Amniotic epithelial cell (primary cell): ENCODE measurements around the gene RBPMS2.
"Not testable (repeated sequence)": the region's sequence is repeated elsewhere in the genome, so short reads cannot be mapped to it uniquely, and the experiment has no call there.

ENCODE experiments used
- DNase-seq: peaks from one replicate; pipeline ENCODE4 v3.0.0-alpha.2; 2010; ENCODE audit warnings: low read depth

The RBPMS2 gene

GRCh38 chr15:64775551-64776401 is at the start of gene RBPMS2:
RBPMS2 (minus strand) TSS chr15:64775589; CDS start chr15:64775319, 270 bp downstream.
- DNase-seq: peak; percentile 29

- no peak for DNase-seq
Observed at GRCh38 chr15:64824929-64825430, 49.6 kb upstream of the RBPMS2 start.

- DNase-seq: no peak
Observed at GRCh38 chr15:64816452-64816851, 41.1 kb upstream of the RBPMS2 start.

GRCh38 chr15:64814965-64815364 is 39.6 kb upstream of the RBPMS2 start:
- DNase-seq: not testable (repeated sequence)

GRCh38 chr15:64814283-64814682 is 38.9 kb upstream of the RBPMS2 start:
- DNase-seq: not testable (repeated sequence)

- peak; percentile 79 for DNase-seq
Observed at GRCh38 chr15:64813075-64813474, 37.7 kb upstream of the RBPMS2 start.

- DNase-seq: no peak
Observed at GRCh38 chr15:64810497-64811326, 35.3 kb upstream of the RBPMS2 start.

GRCh38 chr15:64809649-64810496 is 34.5 kb upstream of the RBPMS2 start:
- DNase-seq: peak; percentile 57

GRCh38 chr15:64808785-64809453 is 33.5 kb upstream of the RBPMS2 start:
- DNase-seq: no peak

- DNase-seq: no peak
Observed at GRCh38 chr15:64807751-64808222, 32.4 kb upstream of the RBPMS2 start.

GRCh38 chr15:64807051-64807749 is 31.8 kb upstream of the RBPMS2 start:
- no peak for DNase-seq

GRCh38 chr15:64806509-64806908 is 31.1 kb upstream of the RBPMS2 start:
- DNase-seq: no peak

- DNase-seq: no peak
Observed at GRCh38 chr15:64804619-64805018, 29.2 kb upstream of the RBPMS2 start.

- DNase-seq: no peak
Observed at GRCh38 chr15:64803526-64803925, 28.1 kb upstream of the RBPMS2 start.

- DNase-seq: peak; percentile 42
Observed at GRCh38 chr15:64800476-64800875, 25.1 kb upstream of the RBPMS2 start.

GRCh38 chr15:64798905-64799304 is 23.5 kb upstream of the RBPMS2 start:
- DNase-seq: not testable (repeated sequence)

GRCh38 chr15:64795921-64796320 is 20.5 kb upstream of the RBPMS2 start:
- DNase-seq: not testable (repeated sequence)

- DNase-seq: not testable (repeated sequence)
Observed at GRCh38 chr15:64795299-64795698, 19.9 kb upstream of the RBPMS2 start.

- DNase-seq: peak; percentile 59
Observed at GRCh38 chr15:64792282-64792681, 16.9 kb upstream of the RBPMS2 start.

- DNase-seq: no peak
Observed at GRCh38 chr15:64791401-64791800, 16.0 kb upstream of the RBPMS2 start.
